ENCODE data around the gene USP48.

USP48 gene

DNA sequence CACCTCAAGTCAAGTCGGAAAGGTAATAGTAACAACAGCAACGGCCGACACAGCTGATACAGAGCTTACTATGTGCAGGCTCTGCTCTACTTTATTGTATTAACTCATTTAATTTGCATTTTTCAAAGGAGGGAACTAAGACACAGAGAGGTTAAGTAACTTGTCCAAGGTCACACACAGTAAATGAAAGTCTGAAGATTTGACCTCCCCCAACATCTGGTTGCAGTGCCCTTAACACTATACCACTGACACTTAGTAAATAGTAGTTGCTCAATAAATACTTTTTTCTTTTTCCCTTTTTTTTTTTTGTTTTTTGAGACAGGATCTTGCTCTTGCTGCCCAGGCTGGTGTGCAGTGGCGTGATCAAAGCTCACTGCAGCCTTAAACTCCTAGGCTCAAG lies 153.0 kb downstream of the USP48 start:
- no peak for DNase-seq

DNA sequence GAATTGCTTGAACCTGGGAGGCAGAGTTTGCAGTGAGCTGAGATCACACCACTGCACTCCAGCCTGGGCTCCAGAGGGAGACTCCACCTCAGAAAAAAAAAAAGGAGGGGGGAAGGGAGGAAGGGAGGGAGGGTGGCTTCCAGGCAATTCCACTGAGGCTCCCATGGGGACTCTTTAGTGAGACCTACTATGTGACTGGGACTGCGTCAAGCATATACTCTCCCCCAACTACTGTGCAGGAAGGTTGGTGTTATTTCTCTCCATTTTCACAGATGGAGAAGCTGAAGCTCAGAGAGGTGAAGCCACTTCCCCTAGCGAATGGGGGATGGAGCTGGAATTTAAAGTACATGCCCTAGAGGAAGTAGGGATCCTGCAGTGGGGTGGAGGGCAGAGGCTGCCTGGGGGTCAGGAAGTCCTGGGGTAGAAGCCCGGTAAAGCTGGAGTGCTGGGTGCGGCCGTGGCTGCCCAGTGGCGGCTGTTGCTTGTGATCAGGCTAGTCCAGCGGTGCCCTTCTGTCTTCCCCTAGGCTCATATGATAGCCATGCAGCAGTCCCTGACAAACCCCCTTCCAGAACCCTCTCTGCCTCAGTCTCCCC lies 154.1 kb downstream of the USP48 start:
- DNase-seq: no peak
